LNCaP clone FGC (cell line): ENCODE data around the gene RHEB.
A peak's percentile ranks its signal among the peaks of the same experiment; 100 is the strongest.

Experiments used
- DNase-seq: peaks from one replicate; pipeline ENCODE4 v3.0.0-alpha.2; 2011; ENCODE audit warnings: low read depth
- H3K4me3 ChIP-seq: 2 replicates; pipeline ENCODE4 v1.5.1; 2011; ENCODE audit warnings: mild to moderate bottlenecking, low read depth, low read length, control low read depth
- TF ChIP-seq, protein P1 (sequence below): IDR thresholded peaks from 2 replicates; pipeline ENCODE4 v1.5.1; 2012; ENCODE audit warnings: mild to moderate bottlenecking; ENCODE audit not compliant: control insufficient read depth, insufficient read depth; ENCODE audit errors: extremely low read depth

RHEB gene, protein sequence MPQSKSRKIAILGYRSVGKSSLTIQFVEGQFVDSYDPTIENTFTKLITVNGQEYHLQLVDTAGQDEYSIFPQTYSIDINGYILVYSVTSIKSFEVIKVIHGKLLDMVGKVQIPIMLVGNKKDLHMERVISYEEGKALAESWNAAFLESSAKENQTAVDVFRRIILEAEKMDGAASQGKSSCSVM

DNA sequence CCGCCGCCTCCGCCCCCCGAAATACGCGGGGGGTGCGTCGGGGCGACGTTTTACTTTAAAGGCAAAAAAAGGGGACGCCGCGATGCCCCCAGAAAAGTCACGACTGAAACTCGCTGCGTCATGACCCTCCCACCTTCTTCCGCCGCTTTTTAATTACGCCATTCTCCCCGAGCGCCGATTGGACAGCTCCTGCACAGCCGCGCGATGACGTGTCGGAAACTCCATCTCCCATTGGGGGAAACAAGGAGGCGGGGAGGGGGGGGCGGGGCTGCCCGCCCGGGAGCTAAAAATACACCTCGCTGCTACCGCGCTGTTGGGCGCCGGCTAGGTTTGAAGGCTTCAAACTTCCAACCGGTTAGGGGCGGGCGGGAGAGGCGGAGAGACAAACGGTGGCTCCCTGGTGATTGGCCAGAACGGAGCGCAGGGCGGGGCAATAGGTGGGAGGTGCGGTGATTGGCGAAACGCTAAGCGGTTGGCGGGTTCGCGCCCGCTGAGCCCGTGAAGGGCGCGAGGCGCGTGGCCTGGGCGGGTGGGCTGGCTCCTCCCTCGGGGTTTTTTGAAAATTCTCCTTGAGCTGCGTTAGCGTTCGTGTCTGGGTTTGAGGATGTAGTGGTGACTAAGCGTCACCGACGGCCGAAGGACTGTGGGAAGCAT lies at the start of gene RHEB:
Gene RHEB, minus strand, starts transcription at position 131 of the 654 bp plus-strand sequence. CDS start 384 bp downstream, outside the sequence.
- TF ChIP-seq, protein P1, sequence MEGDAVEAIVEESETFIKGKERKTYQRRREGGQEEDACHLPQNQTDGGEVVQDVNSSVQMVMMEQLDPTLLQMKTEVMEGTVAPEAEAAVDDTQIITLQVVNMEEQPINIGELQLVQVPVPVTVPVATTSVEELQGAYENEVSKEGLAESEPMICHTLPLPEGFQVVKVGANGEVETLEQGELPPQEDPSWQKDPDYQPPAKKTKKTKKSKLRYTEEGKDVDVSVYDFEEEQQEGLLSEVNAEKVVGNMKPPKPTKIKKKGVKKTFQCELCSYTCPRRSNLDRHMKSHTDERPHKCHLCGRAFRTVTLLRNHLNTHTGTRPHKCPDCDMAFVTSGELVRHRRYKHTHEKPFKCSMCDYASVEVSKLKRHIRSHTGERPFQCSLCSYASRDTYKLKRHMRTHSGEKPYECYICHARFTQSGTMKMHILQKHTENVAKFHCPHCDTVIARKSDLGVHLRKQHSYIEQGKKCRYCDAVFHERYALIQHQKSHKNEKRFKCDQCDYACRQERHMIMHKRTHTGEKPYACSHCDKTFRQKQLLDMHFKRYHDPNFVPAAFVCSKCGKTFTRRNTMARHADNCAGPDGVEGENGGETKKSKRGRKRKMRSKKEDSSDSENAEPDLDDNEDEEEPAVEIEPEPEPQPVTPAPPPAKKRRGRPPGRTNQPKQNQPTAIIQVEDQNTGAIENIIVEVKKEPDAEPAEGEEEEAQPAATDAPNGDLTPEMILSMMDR, result no peak
- H3K4me3 ChIP-seq, result peak within 1 kb of the TSS; percentile 87
- DNase-seq, result peak; percentile 96

GRCh38 chr7:151566897-151567320 lies 47.2 kb upstream of the RHEB start:
- peak; percentile 41 for DNase-seq
- TF ChIP-seq, protein P1, result no peak

GRCh38 chr7:151565541-151565940 lies 45.8 kb upstream of the RHEB start:
- DNase-seq, result no peak
- TF ChIP-seq, protein P1, result no peak
- no peak overlapping the region for H3K4me3 ChIP-seq

More at GRCh38 chr7:151566897-151567320, 47.2 kb upstream of the RHEB start:
- H3K4me3 ChIP-seq, result no peak overlapping the region

DNA sequence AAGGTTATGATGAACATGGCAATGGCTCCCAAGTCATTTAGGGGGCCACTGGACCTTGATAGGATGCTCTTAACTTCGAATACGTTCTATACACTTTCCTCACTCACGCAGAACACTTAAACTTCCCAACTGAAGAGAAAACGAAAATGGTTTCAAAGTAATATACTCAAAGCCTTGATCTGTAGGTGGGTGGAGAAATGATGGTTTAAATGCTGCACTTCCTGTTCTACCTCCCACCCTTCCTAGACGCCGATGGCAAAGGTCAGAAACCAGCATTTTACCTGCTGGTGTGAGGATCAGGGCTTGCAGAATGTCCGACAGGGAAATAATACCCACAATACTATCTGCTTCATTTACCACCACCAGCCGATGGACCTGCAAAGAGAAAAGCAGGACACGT lies 40.5 kb upstream of the RHEB start:
- TF ChIP-seq, protein P1, result no peak
- no peak for DNase-seq
- H3K4me3 ChIP-seq, result no peak overlapping the region

DNA sequence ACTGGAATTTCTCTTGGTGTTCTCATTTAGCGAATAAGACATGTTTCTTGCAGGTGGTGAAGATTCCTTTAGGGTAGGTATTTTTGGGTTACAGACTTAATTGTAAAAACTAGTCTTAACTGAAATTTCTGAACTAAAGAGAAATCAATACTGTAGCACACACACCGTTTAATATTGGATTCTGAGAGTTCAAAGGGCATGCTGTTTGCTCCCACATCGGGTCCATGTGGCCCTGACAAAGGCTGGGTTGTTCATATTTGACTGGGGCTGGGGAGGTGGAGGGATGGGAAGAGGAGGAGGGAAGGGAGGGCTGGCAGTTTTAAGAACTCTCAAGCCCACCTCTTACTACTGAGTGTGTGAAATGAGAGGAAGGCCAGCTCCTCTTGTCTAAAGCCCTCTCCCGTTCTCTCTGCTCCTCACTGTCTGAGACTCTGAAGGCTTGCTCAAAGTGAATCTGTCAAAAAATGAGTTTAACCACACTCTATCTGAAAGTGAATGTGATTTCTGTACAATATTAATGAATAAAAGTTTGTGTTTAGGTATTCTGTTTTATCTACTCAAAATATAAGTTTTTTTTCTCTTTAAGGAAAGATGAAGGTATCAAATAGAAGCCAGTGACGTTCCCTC lies 40.0 kb upstream of the RHEB start:
- TF ChIP-seq, protein P1, result no peak
- no peak overlapping the region for H3K4me3 ChIP-seq
- no peak for DNase-seq

DNA sequence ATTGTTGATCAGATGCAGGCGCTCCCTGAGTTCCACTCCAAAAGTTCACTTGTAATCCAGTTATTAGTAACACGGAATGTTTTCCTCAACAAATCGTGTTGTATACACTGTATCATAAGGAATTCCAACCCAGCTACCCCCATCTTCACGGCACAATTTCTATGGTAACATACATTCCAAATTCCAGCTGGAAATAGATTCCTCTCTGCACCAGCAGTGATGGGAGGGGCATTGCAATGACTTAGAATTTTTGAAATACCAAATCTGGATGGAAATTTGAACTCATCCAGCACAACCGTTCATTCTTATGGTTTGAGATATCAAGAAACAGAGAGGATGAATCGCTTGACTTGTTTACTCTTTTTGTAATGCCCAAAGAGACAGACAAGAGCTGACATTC lies 38.9 kb upstream of the RHEB start:
- DNase-seq, result no peak
- TF ChIP-seq, protein P1, result no peak
- no peak overlapping the region for H3K4me3 ChIP-seq
